Upper lobe of left lung (tissue), 6 donors: ENCODE measurements around the gene ATP13A4. TPM values are rescaled to one million over a fixed set of nuclear protein-coding genes. Genes with fewer than 3 reads are reported as not detected.

Experiments used
- ATAC-seq, 2 donors: fragments of 200-7000 bp; cut with Tn5 transposase; one replicate each; pipeline ENCODE4 v1.9.1; 2022; ENCODE audit warnings: mild to moderate bottlenecking in 2 of 2, moderate library complexity in 2 of 2; ENCODE audit not compliant: low FRiP score in 2 of 2
- DNase-seq, 2 donors: peaks; one replicate each; pipeline ENCODE4 v3.0.0-alpha.2; 2019 to 2020
- H3K27ac ChIP-seq, 4 donors: fragments of 200-600 bp; sonication (generic); one replicate each; pipeline ENCODE4 v1.5.1; 2016 to 2019
- H3K27me3 ChIP-seq, 4 donors: fragments of 200-600 bp; sonication (generic); one replicate each; pipeline ENCODE4 v1.5.1; 2017 to 2019
- H3K36me3 ChIP-seq, 4 donors: fragments of 200-600 bp; sonication (generic); one replicate each; pipeline ENCODE4 v1.5.1; 2016 to 2019
- H3K4me1 ChIP-seq, 4 donors: fragments of 200-600 bp; sonication (generic); one replicate each; pipeline ENCODE4 v1.5.1; 2018 to 2019
- H3K4me3 ChIP-seq, 4 donors: fragments of 200-600 bp; sonication (generic); one replicate each; pipeline ENCODE4 v1.5.1; 2017 to 2019; ENCODE audit warnings: mild to moderate bottlenecking in 2 of 4, moderate library complexity in 1 of 4
- H3K9me3 ChIP-seq, 4 donors: fragments of 200-600 bp; sonication (generic); one replicate each; pipeline ENCODE4 v1.5.1; 2018 to 2019
- EP300 ChIP-seq, 4 donors: sonication (generic); formaldehyde crosslinking; IDR thresholded peaks; one replicate each; pipeline ENCODE4 v1.5.1; 2017; ENCODE audit warnings: antibody characterized with exemption in 4 of 4, control low read depth in 2 of 4
- POLR2A ChIP-seq, 4 donors: fragments of 450-650 bp; IDR thresholded peaks; one replicate each; pipeline ENCODE4 v1.5.1; 2016 to 2017; ENCODE audit warnings: antibody characterized with exemption in 4 of 4, mild to moderate bottlenecking in 2 of 4
- POLR2AphosphoS5 ChIP-seq, 2 donors: sonication (generic); formaldehyde crosslinking; IDR thresholded peaks; one replicate each; pipeline ENCODE4 v1.5.1; 2017; ENCODE audit warnings: antibody characterized with exemption in 2 of 2
- WGBS, 2 donors: methylation state at CpG; one replicate each; pipeline ENCODE4 v1.1.5; 2017 to 2018; 5-methylcytosine and 5-hydroxymethylcytosine counted together
- total RNA-seq, 6 donors: library from RNA; depleted of rRNA in 4 of 6; stranded (reverse); fragments of >200 nt in 4 of 6; gene quantifications; one replicate each; pipeline versions ENCODE4 v1.1.0 to v1.2.1, GENCODE V29; 2016 to 2021
- TF ChIP-seq, protein P1 (sequence below), 6 experiments: fragments of 450-650 bp in 4 of 6; fragments of 200-600 bp in 2 of 6; sonication (generic) in 2 of 6; IDR thresholded peaks; one replicate each; pipeline ENCODE4 v1.5.1; 2016 to 2019; ENCODE audit warnings: antibody characterized with exemption in 6 of 6
- donor health status: DM: no; HTN: no; CAD: no; lungs with moderate emphysema.
- donor health status: DM: no; HTN: yes; CAD: no; lungs with severe emphysema.

Gene ATP13A4
- total RNA-seq, 6 donors from 2014 or later = 145 to 407 (median 201) TPM

DNA sequence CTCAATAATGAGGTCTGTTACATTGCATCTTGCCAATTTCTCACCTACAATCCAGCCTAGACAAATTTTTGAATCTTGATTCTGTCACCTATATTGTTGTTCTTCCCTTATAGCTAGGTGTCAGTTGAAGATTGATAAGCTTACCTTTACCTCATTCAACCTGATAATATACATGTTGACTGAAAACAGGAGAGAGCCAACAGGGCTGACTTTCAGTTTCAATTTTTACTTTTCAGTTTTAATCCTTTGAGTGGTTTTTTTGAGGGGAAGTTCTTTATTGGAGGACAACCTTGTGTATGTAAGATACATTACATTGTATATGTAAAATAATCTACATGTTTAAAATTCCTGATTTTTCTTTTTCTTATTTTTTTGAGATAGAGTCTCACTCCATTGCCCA is 181.9 kb downstream of the ATP13A4 start:
- Histone ChIP-seq H3K4me1 (no peaks in the 10 kb centered on the region), H3K27me3 (no peaks in the 10 kb centered on the region), H3K9me3 (no peaks in the 10 kb centered on the region), H3K4me3 (no peak overlapping the region), H3K27ac (no peak overlapping the region), H3K36me3 (no peaks in the 10 kb centered on the region)
- ATAC-seq (no peak), DNase-seq (no peak)
- TF ChIP-seq POLR2A (IDR thresholded peaks at IDR 0.05) = no peak
- TF ChIP-seq EP300 (IDR thresholded peaks at IDR 0.05) = no peak

DNA sequence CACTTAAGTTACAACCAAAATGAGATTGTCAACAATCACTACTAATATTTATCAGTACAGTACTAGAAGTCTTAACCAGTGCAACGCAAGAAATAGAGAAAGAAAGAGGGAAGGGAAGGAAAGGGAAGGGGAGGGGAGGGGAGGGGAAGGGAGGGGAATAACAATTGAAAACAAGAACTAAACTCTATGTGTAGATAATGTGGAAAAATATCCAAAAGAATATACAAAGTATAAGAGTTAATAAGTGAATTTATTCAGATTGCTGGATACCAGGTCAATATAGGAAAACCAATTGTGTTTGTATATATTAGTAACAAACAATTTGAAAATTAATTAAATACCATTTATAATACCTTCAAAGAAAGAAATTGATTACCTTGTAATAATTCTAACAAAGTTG is 186.8 kb downstream of the ATP13A4 start:
- no peaks in the 10 kb centered on the region for H3K9me3 ChIP-seq
- H3K27ac ChIP-seq = no peak overlapping the region
- DNase-seq (no peak), ATAC-seq (no peak)
- H3K36me3 ChIP-seq = no peaks in the 10 kb centered on the region
- 28 to 36% methylated on average over 1 of the region's 1 CpG for WGBS, 2 donors
- H3K27me3 ChIP-seq = no peaks in the 10 kb centered on the region
- H3K4me1 ChIP-seq = no peaks in the 10 kb centered on the region
- TF ChIP-seq EP300 (IDR thresholded peaks at IDR 0.05) = no peak
- TF ChIP-seq POLR2AphosphoS5 (IDR thresholded peaks at IDR 0.05) = no peak
- TF ChIP-seq, protein P1, sequence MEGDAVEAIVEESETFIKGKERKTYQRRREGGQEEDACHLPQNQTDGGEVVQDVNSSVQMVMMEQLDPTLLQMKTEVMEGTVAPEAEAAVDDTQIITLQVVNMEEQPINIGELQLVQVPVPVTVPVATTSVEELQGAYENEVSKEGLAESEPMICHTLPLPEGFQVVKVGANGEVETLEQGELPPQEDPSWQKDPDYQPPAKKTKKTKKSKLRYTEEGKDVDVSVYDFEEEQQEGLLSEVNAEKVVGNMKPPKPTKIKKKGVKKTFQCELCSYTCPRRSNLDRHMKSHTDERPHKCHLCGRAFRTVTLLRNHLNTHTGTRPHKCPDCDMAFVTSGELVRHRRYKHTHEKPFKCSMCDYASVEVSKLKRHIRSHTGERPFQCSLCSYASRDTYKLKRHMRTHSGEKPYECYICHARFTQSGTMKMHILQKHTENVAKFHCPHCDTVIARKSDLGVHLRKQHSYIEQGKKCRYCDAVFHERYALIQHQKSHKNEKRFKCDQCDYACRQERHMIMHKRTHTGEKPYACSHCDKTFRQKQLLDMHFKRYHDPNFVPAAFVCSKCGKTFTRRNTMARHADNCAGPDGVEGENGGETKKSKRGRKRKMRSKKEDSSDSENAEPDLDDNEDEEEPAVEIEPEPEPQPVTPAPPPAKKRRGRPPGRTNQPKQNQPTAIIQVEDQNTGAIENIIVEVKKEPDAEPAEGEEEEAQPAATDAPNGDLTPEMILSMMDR (IDR thresholded peaks at IDR 0.05) = no peak
- TF ChIP-seq POLR2A (IDR thresholded peaks at IDR 0.05) = no peak
- no peak overlapping the region for H3K4me3 ChIP-seq

DNA sequence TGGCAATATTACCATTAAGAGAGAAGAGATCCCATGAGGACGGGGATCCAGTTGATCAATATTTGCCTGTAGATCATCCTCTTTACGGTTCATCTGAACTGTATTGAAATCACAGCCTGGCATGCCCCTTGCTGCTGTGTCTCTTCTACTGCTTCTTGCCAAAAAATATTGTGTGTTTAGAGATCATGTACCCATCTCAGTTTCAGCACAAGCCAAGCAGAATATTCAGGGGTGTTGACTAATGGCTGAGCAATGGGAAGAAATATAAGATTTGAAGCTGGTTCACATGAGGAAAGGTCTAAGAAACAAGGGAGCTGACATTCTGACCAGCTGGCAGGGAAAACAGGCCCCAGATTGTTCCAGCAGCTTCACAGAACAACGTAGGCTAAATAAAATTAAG is 197.4 kb downstream of the ATP13A4 start:
- H3K36me3 ChIP-seq = no peaks in the 10 kb centered on the region
- TF ChIP-seq EP300 (IDR thresholded peaks at IDR 0.05) = no peak
- TF ChIP-seq POLR2A (IDR thresholded peaks at IDR 0.05) = no peak
- TF ChIP-seq POLR2AphosphoS5 (IDR thresholded peaks at IDR 0.05) = no peak
- H3K9me3 ChIP-seq = no peaks in the 10 kb centered on the region
- no peak overlapping the region for H3K4me3 ChIP-seq
- WGBS, 2 donors = 82 to 85% methylated on average over 3 of the region's 3 CpGs
- DNase-seq (no peak), ATAC-seq (no peak)
- H3K4me1 ChIP-seq = no peaks in the 10 kb centered on the region
- H3K27ac ChIP-seq = no peak overlapping the region
- H3K27me3 ChIP-seq = no peaks in the 10 kb centered on the region

DNA sequence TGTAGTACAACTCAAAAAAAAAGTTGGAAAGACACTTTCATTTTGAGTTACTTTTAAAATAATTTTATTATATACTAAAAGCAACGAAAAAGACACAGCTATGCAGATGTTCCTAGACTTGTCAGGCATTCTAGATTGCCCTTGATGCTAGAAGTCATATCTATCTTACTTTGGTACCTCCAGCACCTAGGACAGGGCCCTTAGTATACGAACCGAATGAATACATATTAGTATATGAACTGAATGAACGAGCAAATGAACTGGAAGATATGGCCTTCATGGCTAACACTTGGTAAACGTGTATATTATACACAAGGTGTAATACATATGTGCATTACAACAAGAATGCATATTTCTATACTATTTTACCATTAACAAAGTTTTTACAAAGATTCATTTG is 200.3 kb downstream of the ATP13A4 start:
- Histone ChIP-seq H3K27me3 (no peaks in the 10 kb centered on the region), H3K4me1 (no peaks in the 10 kb centered on the region), H3K9me3 (no peaks in the 10 kb centered on the region), H3K27ac (no peak overlapping the region), H3K36me3 (no peaks in the 10 kb centered on the region), H3K4me3 (no peak overlapping the region)
- DNase-seq = no peak
- 53 to 63% methylated on average over 5 of the region's 5 CpGs for WGBS, 2 donors
- ATAC-seq = no peak
- TF ChIP-seq EP300 (IDR thresholded peaks at IDR 0.05) (no peak), POLR2AphosphoS5 (IDR thresholded peaks at IDR 0.05) (no peak), POLR2A (IDR thresholded peaks at IDR 0.05) (no peak)
- TF ChIP-seq, protein P1 (IDR thresholded peaks at IDR 0.05) = no peak

Other genes with a start within 250 kb of the ATP13A4 start
- gene ATP13A5, start 176.1 kb downstream of the ATP13A4 start, total RNA-seq = 1 to 10 TPM in 4 of 6 donors, under 1 TPM in 2; 0.66 to 8.9 (median 1.6) TPM
- 10 to 100 TPM; 31.1 to 48.8 (median 42.5) TPM for gene OPA1, start 38.3 kb upstream of the ATP13A4 start, total RNA-seq